Stimulated activated CD4-positive, alpha-beta T cell treated with anti-CD3 and anti-CD28 coated beads, Interleukin-2, amount 100 ng/mL, for 48 hours (primary cell): ENCODE measurements around the gene UNC5CL.
"Not testable (repeated sequence)": the region's sequence is repeated elsewhere in the genome, so short reads cannot be mapped to it uniquely, and the experiment has no call there.

ENCODE experiments used
- DNase-seq, 2 donors: peaks; one replicate each; pipeline ENCODE4 v3.0.0-alpha.2; 2020

UNC5CL gene

GRCh38 chr6:41038205-41038604 lies 816 bp downstream of the UNC5CL start:
- no peak for DNase-seq

GRCh38 chr6:41037107-41037900 lies 1.7 kb downstream of the UNC5CL start:
- no peak for DNase-seq

GRCh38 chr6:41036601-41037000 lies 2.4 kb downstream of the UNC5CL start:
- no peak for DNase-seq

- no peak for DNase-seq
Observed at GRCh38 chr6:41036186-41036585, 2.8 kb downstream of the UNC5CL start.

- no peak for DNase-seq
Observed at GRCh38 chr6:41033776-41034175, 5.2 kb downstream of the UNC5CL start.

GRCh38 chr6:41032830-41033229 lies 6.2 kb downstream of the UNC5CL start:
- DNase-seq = no peak

- DNase-seq = no peak
Observed at GRCh38 chr6:41028561-41029412, 10.2 kb downstream of the UNC5CL start.

GRCh38 chr6:41027799-41028560 lies 11.0 kb downstream of the UNC5CL start:
- DNase-seq = peak; percentile 79 to 85

- no peak for DNase-seq
Observed at GRCh38 chr6:41027241-41027640, 11.8 kb downstream of the UNC5CL start.

- DNase-seq = no peak
Observed at GRCh38 chr6:41025966-41026530, 13.0 kb downstream of the UNC5CL start.

GRCh38 chr6:41023114-41023513 lies 15.9 kb downstream of the UNC5CL start:
- no peak for DNase-seq

GRCh38 chr6:41022294-41022693 lies 16.7 kb downstream of the UNC5CL start:
- no peak for DNase-seq

- no peak for DNase-seq
Observed at GRCh38 chr6:41021832-41022231, 17.2 kb downstream of the UNC5CL start.

- DNase-seq = no peak
Observed at GRCh38 chr6:41017663-41018062, 21.4 kb downstream of the UNC5CL start.

- not testable (repeated sequence) for DNase-seq
Observed at GRCh38 chr6:41015860-41016259, 23.2 kb downstream of the UNC5CL start.

GRCh38 chr6:41014780-41015179 lies 24.2 kb downstream of the UNC5CL start:
- DNase-seq = no peak

GRCh38 chr6:41013466-41014153 lies 25.4 kb downstream of the UNC5CL start:
- no peak for DNase-seq

- no peak for DNase-seq
Observed at GRCh38 chr6:41011673-41012072, 27.3 kb downstream of the UNC5CL start.

- DNase-seq = no peak
Observed at GRCh38 chr6:41009669-41010068, 29.4 kb downstream of the UNC5CL start.

GRCh38 chr6:41008011-41008410 lies 31.0 kb downstream of the UNC5CL start:
- DNase-seq = no peak

- DNase-seq = not testable (repeated sequence)
Observed at GRCh38 chr6:41006980-41007379, 32.0 kb downstream of the UNC5CL start.

- DNase-seq = peak; percentile 55 to 56
Observed at GRCh38 chr6:41006217-41006616, 32.8 kb downstream of the UNC5CL start.
